Islet precursor cell (in vitro differentiated cells): ENCODE data around the gene BBX.
"Not testable (repeated sequence)": the region's sequence is repeated elsewhere in the genome, so short reads cannot be mapped to it uniquely, and the experiment has no call there.

Experiments
- DNase-seq: peaks from one replicate; pipeline ENCODE4 v3.0.0-alpha.2; 2018

BBX gene

GRCh38 chr3:107810171-107811071 is 287.7 kb downstream of the BBX start:
- no peak for DNase-seq

GRCh38 chr3:107813026-107813425 is 290.3 kb downstream of the BBX start:
- DNase-seq: no peak

- no peak for DNase-seq
Measured at GRCh38 chr3:107816107-107816506, 293.3 kb downstream of the BBX start.

- DNase-seq: no peak
Measured at GRCh38 chr3:107817076-107817475, 294.3 kb downstream of the BBX start.

- no peak for DNase-seq
Measured at GRCh38 chr3:107818025-107818424, 295.3 kb downstream of the BBX start.

- no peak for DNase-seq
Measured at GRCh38 chr3:107819656-107820055, 296.9 kb downstream of the BBX start.

- no peak for DNase-seq
Measured at GRCh38 chr3:107822308-107822707, 299.5 kb downstream of the BBX start.

GRCh38 chr3:107824822-107825371 is 302.1 kb downstream of the BBX start:
- no peak for DNase-seq

- DNase-seq: peak; percentile 82
Measured at GRCh38 chr3:107825556-107825955, 302.8 kb downstream of the BBX start.

- no peak for DNase-seq
Measured at GRCh38 chr3:107826727-107827126, 304.0 kb downstream of the BBX start.

GRCh38 chr3:107829185-107829584 is 306.4 kb downstream of the BBX start:
- DNase-seq: no peak

- no peak for DNase-seq
Measured at GRCh38 chr3:107831590-107831989, 308.8 kb downstream of the BBX start.

- no peak for DNase-seq
Measured at GRCh38 chr3:107833043-107833442, 310.3 kb downstream of the BBX start.

- DNase-seq: no peak
Measured at GRCh38 chr3:107833722-107834416, 311.1 kb downstream of the BBX start.

- DNase-seq: not testable (repeated sequence)
Measured at GRCh38 chr3:107835001-107835400, 312.2 kb downstream of the BBX start.

GRCh38 chr3:107837895-107838612 is 315.3 kb downstream of the BBX start:
- no peak for DNase-seq

GRCh38 chr3:107841831-107842230 is 319.1 kb downstream of the BBX start:
- no peak for DNase-seq

GRCh38 chr3:107842940-107843339 is 320.2 kb downstream of the BBX start:
- DNase-seq: no peak

GRCh38 chr3:107845380-107846278 is 322.9 kb downstream of the BBX start:
- no peak for DNase-seq

- peak; percentile 87 for DNase-seq
Measured at GRCh38 chr3:107846279-107846852, 323.6 kb downstream of the BBX start.

GRCh38 chr3:107847791-107848190 is 325.0 kb downstream of the BBX start:
- no peak for DNase-seq
